RCC 7860 (cell line): ENCODE measurements around the gene AKAP8.
"Not testable (repeated sequence)": the region's sequence is repeated elsewhere in the genome, so short reads cannot be mapped to it uniquely, and the experiment has no call there.

Source experiments
- DNase-seq: peaks from one replicate; pipeline ENCODE4 v3.0.0-alpha.2; 2015; ENCODE audit warnings: low spot score
- FAIRE-seq: peaks from 2 replicates; lab custom pipeline; 2012; peaks lifted over from hg19 to GRCh38; lab: Jason Lieb, UNC

The AKAP8 gene

DNA sequence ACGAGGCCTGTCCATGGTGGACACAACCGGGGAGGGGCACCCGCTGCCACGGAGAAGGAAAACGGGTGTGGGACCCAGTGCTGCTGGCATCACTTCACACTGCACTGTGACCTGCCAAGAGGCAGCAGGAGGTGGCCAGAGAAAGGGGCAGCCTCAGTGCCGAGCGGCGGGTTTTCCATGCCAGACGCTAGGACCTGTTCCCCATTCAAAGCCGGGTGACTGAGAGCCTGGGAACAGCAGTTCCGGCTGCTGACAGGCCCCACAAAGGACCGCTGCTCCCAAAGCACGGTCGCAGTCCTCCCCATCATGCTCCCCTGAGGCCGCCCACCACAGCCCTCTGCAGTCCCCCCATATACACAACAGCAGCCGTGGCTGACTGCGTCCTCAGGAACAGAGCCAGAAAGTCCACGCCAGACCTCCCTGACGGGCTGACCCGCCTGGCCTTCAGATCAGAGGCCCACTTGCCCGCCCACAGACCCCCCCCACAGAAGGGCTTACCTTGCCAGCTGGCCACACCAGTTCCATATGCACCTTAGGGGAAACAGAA, 5.4 kb downstream of the AKAP8 start:
- no peak for FAIRE-seq
- no peak for DNase-seq

- FAIRE-seq (no peak), DNase-seq (no peak)
These were observed 5.9 kb downstream of the AKAP8 start for GRCh38 chr19:15373644-15374043.

DNA sequence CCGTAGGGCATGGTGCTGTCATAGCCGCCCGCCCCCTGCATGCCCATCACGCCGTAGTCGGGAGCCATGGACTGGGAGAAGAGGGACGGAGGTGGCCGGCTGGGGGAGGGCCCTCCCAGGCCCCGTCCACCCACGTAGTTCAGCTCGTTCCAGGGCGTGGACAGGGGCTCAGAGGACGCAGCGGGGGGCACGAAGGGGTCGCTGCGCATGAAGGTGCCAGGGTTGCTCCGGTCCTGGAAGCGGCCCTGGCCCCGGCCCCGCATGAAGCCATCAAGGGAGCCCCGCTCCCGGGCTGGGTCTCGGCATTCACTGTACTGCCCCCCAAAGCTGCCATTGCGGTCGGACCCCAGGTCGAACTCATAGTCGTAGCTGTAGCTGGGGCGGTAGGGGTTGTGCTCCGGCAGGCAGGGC, 6.7 kb downstream of the AKAP8 start:
- no peak for DNase-seq
- no peak for FAIRE-seq

DNA sequence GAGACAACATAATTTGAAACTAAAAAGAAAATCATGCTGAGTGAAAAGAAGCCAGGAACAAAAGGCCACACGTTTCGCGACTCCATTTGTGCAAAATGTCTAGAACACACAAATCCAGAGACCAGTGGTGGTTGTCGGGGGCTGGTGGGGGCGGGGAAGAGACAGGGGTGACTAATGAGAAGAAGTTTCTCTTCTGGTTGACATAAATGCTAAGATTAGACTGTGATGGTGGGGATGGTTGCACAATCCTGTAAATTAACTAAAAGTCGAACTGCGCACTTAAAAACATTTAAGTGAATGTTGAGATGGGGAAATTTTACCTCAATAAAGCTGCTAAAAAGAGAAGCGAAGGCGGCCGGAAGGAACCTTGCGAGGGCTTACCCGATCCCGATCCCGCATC, 7.1 kb downstream of the AKAP8 start:
- FAIRE-seq (no peak), DNase-seq (no peak)

DNA sequence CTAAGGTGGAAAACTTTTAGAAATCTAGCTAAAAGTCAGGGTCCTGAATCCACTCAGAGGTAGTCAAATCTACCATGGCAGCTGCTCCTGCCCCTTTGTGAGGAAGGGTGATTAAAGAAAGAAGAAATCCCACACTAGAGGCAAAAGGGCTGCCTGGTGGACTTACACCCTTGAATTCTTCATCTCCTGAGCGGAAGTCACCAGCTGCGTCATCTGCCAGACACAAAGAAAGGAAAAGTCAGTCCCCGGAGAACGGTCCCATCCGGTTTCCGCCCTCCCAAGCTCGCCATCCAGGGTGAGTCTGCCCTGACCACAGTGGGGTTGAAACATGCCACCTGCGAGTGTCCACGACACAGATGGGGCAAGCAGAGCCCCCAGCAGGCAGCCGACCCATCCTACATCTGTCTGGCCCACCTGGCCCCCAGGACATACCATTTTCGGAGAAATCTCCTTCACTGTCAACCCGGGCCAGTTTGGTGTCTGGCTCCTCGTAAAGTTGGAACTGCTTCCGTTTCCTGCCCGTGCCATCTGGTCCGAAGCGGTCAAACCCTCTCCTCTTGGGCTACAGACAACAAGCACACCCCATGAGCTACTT, 7.7 kb downstream of the AKAP8 start:
- FAIRE-seq (no peak), DNase-seq (no peak)

GRCh38 chr19:15371119-15371518, 8.5 kb downstream of the AKAP8 start:
- DNase-seq (no peak), FAIRE-seq (no peak)

GRCh38 chr19:15369594-15369891, 10.0 kb downstream of the AKAP8 start:
- DNase-seq (no peak), FAIRE-seq (no peak)

- no peak for FAIRE-seq
- no peak for DNase-seq
These were observed 10.6 kb downstream of the AKAP8 start for GRCh38 chr19:15368798-15369593.

DNA sequence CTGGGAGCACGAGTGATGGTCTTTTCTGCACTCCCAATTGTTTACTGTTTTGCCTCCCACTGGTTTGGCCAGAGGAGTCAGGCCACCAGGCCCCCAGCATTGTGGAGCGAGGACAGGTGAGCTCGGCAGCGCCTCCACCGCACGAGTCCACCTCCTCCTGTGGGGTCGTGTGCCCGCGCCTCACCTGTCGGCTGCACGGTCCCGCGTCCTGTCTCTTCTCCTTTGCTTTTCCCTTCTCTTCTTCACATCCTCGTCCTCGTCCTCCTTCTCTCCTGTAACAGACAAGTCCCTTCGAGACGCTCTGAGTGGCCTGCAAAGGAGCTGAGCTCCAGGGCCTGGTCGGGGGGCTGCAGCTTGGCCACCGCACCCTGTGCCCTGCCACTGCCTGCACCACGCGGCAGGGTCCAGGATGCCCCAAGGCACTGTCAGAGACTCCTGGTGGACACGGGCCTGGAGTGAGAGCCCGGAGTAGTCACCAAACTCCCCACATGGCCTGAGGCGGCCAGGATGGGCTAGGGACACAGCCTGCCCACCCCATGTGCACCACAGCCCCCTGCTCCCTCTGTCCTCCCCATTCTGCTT, 11.4 kb downstream of the AKAP8 start:
- no peak for DNase-seq

DNA sequence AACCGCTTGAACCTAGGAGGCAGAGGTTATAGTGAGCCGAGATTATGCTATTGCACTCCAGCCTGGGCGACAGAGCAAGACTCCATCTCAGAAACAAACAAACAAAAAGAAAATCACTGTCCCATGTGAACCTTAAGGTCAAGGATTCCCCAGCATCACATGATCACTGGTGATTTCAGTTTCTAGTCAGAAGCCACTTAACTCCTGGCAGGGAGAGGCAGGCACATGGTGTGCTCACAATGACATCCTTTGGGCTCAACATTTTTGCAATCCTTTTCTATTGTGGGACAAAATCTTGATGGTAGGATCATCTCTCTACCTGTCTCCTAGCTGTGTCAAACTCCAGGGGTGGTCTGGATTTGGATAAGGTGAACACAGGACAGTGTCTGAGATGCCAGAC, 12.1 kb downstream of the AKAP8 start:
- FAIRE-seq = no peak

More for the DNA sequence above, 11.4 kb downstream of the AKAP8 start:
- FAIRE-seq = no peak

DNA sequence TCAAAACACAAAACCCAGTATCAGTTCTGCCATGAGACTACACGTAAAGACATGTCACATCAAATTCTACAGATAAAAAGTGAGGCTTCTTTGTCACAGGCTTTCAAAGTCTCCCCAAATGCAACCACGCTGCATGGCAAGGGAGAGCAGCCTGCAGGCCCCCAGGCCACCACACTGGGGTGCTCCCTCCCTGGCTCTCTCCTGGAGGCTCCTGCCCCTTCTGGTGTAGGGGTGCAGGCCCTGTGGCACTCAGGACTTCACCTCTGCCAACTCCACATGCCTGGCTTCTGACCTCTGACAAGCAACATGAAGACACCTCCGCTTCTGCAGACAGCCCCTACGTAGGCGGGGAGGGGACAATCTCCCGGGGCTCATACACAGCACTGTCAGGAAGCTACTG, 14.3 kb downstream of the AKAP8 start:
- DNase-seq (no peak), FAIRE-seq (no peak)

More for the DNA sequence above, 12.1 kb downstream of the AKAP8 start:
- no peak for DNase-seq

GRCh38 chr19:15363791-15364190, 15.8 kb downstream of the AKAP8 start:
- DNase-seq = not testable (repeated sequence)

GRCh38 chr19:15363048-15363447, 16.5 kb downstream of the AKAP8 start:
- not testable (repeated sequence) for FAIRE-seq, DNase-seq

More at GRCh38 chr19:15363791-15364190, 15.8 kb downstream of the AKAP8 start:
- FAIRE-seq = not testable (repeated sequence)

DNA sequence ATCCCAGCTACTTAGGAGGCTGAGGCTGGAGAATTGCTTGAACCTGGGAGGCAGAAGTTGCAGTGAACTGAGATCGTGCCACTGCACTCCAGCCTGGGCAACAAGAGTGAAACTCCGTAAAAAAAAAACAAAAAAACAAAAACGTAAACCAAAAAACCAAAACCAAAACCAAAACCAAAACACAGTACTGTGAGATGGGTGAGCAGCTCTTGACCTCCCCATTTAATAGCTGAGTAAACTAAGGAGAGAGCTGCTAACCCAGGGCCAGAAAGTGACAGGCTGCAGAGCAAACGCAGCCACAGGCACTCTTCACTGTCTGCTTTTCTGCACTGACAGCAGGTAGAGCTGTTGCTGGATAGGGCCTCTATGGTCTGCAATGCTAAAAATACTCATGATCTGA, 19.6 kb downstream of the AKAP8 start:
- not testable (repeated sequence) for DNase-seq, FAIRE-seq

DNA sequence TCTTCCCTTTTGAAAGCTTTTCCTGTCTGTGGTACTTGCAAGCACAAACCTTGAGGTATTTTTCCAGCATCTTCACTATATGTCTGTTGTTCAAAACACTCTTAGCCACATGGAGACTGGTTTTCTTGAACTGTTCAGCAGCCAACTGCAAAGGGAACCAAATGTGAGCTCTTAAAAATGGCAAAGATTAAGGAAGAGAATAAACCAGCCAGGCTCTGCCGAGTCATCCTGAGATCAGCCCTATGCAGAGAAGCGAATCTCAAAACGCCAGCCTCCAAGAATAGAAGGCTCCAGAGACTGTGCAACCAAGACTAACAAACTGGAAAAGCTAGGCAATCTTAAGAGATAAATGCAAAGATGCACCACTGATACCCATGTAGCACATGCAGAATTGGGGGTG, 20.7 kb downstream of the AKAP8 start:
- DNase-seq (no peak), FAIRE-seq (no peak)

DNA sequence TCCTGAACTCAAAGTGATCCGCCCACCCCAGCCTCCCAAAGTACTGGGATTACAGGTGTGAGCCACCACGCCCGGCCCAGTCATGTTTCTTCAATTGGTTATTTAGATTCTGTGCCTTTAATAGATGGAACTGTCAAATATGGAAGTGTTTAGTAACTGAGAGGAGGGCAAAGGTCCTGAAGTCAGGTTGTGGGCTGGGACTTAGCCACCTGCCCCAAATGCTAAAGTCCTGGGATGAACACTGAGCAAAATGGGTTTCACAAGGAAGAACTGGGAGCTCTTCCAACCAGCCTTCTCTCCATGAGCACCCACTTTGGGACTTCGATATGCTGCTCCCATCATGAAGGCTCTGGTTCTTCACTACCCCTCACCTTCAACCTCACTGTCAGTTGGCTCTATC, 21.7 kb downstream of the AKAP8 start:
- no peak for DNase-seq
- no peak for FAIRE-seq

- FAIRE-seq = no peak
- DNase-seq = no peak
These were observed 24.9 kb downstream of the AKAP8 start for GRCh38 chr19:15354566-15355296.

GRCh38 chr19:15353908-15354307, 25.7 kb downstream of the AKAP8 start:
- FAIRE-seq = no peak
- no peak for DNase-seq

- not testable (repeated sequence) for DNase-seq, FAIRE-seq
These were observed 27.1 kb downstream of the AKAP8 start for GRCh38 chr19:15352535-15352934.

DNA sequence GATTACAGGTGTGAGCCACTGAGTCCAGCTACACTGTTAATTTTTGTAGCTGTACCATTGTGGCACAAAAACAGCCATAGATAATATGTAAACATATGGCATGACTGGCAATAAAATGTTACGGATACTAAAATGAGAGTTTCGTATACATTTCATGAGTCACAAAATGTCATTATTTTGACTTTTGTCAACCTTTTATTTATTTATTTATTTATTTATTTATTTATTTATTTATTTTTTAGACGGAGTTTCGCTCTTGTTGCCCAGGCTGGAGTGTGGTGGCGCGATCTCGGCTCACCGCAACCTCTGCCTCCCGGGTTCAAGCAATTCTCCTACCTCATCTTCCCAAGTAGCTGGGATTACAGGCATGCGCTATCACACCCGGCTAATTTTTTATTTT, 38.3 kb downstream of the AKAP8 start:
- DNase-seq, FAIRE-seq: not testable (repeated sequence)

- DNase-seq (no peak), FAIRE-seq (no peak)
These were observed 39.5 kb downstream of the AKAP8 start for GRCh38 chr19:15340086-15340485.
